C4-2B (cell line): Measurements from ENCODE around the gene TMEM165.

Experiments used
- ZFX ChIP-seq: fragments of 450-650 bp; IDR thresholded peaks from 2 replicates; pipeline ENCODE4 v1.6.1; 2017
- TF ChIP-seq, protein P1 (sequence below): fragments of 450-650 bp; conservative IDR thresholded peaks from 2 replicates; pipeline ENCODE4 v1.5.1; 2017; ENCODE audit warnings: mild to moderate bottlenecking

DNA sequence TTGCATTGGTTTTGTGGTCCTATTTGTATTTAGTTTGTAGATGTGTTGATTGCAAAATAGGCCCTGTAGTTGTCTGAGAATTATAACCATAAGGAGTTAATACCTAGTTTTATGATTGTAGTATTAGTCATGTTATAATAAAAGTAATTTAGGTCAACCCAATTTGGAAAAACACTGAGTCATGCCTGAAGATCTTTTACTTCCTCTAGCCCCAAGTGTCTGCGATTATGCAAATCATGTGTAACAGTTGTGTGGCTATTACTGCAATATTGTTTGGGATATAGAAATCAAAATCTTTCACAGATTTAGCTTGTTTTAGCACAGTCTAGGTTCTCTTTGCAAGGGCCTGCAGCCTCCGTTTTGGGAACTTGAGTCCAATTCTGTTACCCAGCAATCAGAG, 37.1 kb upstream of the TMEM165 start:
- TF ChIP-seq, protein P1, sequence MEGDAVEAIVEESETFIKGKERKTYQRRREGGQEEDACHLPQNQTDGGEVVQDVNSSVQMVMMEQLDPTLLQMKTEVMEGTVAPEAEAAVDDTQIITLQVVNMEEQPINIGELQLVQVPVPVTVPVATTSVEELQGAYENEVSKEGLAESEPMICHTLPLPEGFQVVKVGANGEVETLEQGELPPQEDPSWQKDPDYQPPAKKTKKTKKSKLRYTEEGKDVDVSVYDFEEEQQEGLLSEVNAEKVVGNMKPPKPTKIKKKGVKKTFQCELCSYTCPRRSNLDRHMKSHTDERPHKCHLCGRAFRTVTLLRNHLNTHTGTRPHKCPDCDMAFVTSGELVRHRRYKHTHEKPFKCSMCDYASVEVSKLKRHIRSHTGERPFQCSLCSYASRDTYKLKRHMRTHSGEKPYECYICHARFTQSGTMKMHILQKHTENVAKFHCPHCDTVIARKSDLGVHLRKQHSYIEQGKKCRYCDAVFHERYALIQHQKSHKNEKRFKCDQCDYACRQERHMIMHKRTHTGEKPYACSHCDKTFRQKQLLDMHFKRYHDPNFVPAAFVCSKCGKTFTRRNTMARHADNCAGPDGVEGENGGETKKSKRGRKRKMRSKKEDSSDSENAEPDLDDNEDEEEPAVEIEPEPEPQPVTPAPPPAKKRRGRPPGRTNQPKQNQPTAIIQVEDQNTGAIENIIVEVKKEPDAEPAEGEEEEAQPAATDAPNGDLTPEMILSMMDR = no peak
- TF ChIP-seq ZFX = no peak
